ENCODE data around the gene TBC1D3I. TPM values are rescaled to one million over a fixed set of nuclear protein-coding genes. Genes with fewer than 3 reads are reported as not detected.
"Not testable (repeated sequence)": the region's sequence is repeated elsewhere in the genome, so short reads cannot be mapped to it uniquely, and the experiment has no call there.

Gene TBC1D3I
- 0.60 TPM in 1 of 2 replicates, not detected in the other for total RNA-seq

GRCh38 chr17:36264470-36264869, at the start of gene TBC1D3I:
Gene TBC1D3I, minus strand, starts transcription at chr17:36264570. Its CDS starts 1,585 bp downstream, at chr17:36262985.
- not testable (repeated sequence) for DNase-seq (ENCODE audit: low read depth)

- DNase-seq (ENCODE audit: low read depth) = not testable (repeated sequence)
Measured at GRCh38 chr17:36295161-36295560, 30.8 kb upstream of the TBC1D3I start.

GRCh38 chr17:36289965-36290612, 25.7 kb upstream of the TBC1D3I start:
- not testable (repeated sequence) for DNase-seq (ENCODE audit: low read depth)

- not testable (repeated sequence) for DNase-seq (ENCODE audit: low read depth)
Measured at GRCh38 chr17:36284219-36284618, 19.8 kb upstream of the TBC1D3I start.

GRCh38 chr17:36283256-36283655, 18.9 kb upstream of the TBC1D3I start:
- DNase-seq (ENCODE audit: low read depth) = not testable (repeated sequence)

GRCh38 chr17:36242046-36242445, 22.3 kb downstream of the TBC1D3I start:
- not testable (repeated sequence) for DNase-seq (ENCODE audit: low read depth)

GRCh38 chr17:36229644-36230043, 34.7 kb downstream of the TBC1D3I start:
- DNase-seq (ENCODE audit: low read depth) = not testable (repeated sequence)

GRCh38 chr17:36222967-36223366, 41.4 kb downstream of the TBC1D3I start:
- DNase-seq (ENCODE audit: low read depth) = not testable (repeated sequence)

- not testable (repeated sequence) for DNase-seq (ENCODE audit: low read depth)
Measured at GRCh38 chr17:36221581-36222100, 42.7 kb downstream of the TBC1D3I start.

- DNase-seq (ENCODE audit: low read depth) = not testable (repeated sequence)
Measured at GRCh38 chr17:36220737-36221580, 43.4 kb downstream of the TBC1D3I start.

GRCh38 chr17:36219556-36219955, 44.8 kb downstream of the TBC1D3I start:
- DNase-seq (ENCODE audit: low read depth) = not testable (repeated sequence)

- not testable (repeated sequence) for DNase-seq (ENCODE audit: low read depth)
Measured at GRCh38 chr17:36215406-36216308, 48.7 kb downstream of the TBC1D3I start.

- DNase-seq (ENCODE audit: low read depth) = no peak
Measured at GRCh38 chr17:36214918-36215317, 49.5 kb downstream of the TBC1D3I start.

GRCh38 chr17:36213695-36214094, 50.7 kb downstream of the TBC1D3I start:
- DNase-seq (ENCODE audit: low read depth) = no peak

GRCh38 chr17:36212966-36213365, 51.4 kb downstream of the TBC1D3I start:
- DNase-seq (ENCODE audit: low read depth) = no peak

- no peak for DNase-seq (ENCODE audit: low read depth)
Measured at GRCh38 chr17:36212272-36212605, 52.1 kb downstream of the TBC1D3I start.

- DNase-seq (ENCODE audit: low read depth) = not testable (repeated sequence)
Measured at GRCh38 chr17:36211484-36212271, 52.7 kb downstream of the TBC1D3I start.

- DNase-seq (ENCODE audit: low read depth) = not testable (repeated sequence)
Measured at GRCh38 chr17:36210439-36211211, 53.7 kb downstream of the TBC1D3I start, which contains the start of gene CCL4L2. Gene CCL4L2, plus strand, starts transcription at chr17:36211063.

- DNase-seq (ENCODE audit: low read depth) = no peak
Measured at GRCh38 chr17:36209575-36209974, 54.8 kb downstream of the TBC1D3I start.

- not testable (repeated sequence) for DNase-seq (ENCODE audit: low read depth)
Measured at GRCh38 chr17:36207383-36207782, 57.0 kb downstream of the TBC1D3I start.
